Right renal pelvis (tissue), 4 donors: Measurements from ENCODE around the gene PSMB7. TPM values are rescaled to one million over a fixed set of nuclear protein-coding genes. Genes with fewer than 3 reads are reported as not detected.

ENCODE experiments used
- DNase-seq, 4 donors: peaks; one replicate each; pipeline ENCODE4 v3.0.0-alpha.2; 2013; ENCODE audit warnings: low read depth in 4 of 4, low spot score in 3 of 4, missing footprints in 1 of 4
- polyA plus RNA-seq, 4 donors: library from polyadenylated mRNA; unstranded; fragments of 120-200 nt; gene quantifications; one replicate each; pipeline ENCODE4 v1.2.1, GENCODE V29; 2013; ENCODE audit not compliant: insufficient read length in 4 of 4

PSMB7 gene
- polyA plus RNA-seq, 4 donors: 202 to 226 (median 220) TPM

DNA sequence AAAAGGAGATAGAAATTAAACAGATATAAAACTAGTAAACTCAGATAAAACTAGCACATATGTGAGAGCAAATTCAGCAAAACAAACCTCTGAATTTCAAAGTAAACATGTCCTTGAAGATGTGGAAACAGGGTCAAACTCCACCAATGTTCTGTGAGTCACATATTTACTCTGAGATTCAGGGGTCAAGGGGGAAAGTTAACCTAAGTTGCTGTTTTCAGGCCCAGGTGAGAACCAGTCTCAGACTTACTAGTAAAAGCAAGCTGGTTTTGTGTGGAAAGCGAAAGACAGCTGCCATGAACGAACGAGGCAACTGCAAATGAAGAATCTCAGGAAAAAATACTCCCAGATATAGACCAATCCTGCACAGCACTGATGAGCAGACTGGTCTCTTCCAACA, 29.0 kb downstream of the PSMB7 start:
- DNase-seq: no peak

- no peak for DNase-seq
Observed at GRCh38 chr9:124385623-124386022, 29.6 kb downstream of the PSMB7 start.

DNA sequence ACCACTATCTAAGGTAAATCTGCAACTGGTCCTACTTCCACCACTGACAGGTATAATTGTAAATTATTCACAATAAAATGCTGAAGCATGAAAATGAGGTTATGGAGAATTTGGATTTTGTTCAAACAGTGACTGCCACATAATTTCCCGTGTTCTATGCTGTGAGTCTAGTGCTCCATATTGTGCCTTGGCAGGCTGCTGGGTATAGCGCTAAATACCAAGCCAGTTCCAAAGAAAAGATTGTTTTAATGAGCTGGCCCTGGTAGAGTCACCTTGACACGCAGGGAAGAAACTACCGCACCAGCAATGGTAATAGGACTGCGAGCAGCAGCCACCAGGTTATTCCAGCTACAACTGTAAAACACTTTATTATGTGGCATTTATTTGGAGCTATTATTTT, 30.4 kb downstream of the PSMB7 start:
- DNase-seq: no peak

DNA sequence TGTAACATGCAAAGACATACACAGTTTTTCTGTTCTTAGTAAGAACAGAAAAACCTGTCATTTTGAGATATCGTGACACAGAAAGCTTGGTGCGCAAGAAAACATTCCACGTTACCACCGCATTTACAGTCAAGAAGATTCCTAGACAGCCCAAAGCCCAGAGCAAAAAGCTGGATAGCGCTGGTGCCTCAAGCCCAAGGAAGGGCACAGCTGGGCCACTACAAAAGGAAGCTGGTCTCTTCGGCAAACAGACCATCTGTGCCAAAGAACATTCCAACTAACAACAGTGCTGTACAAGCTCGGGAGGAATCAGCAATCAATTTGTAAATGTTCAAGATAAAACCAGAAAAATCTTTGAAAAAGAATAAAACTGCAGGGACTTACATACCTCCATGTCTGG, 31.0 kb downstream of the PSMB7 start:
- no peak for DNase-seq

DNA sequence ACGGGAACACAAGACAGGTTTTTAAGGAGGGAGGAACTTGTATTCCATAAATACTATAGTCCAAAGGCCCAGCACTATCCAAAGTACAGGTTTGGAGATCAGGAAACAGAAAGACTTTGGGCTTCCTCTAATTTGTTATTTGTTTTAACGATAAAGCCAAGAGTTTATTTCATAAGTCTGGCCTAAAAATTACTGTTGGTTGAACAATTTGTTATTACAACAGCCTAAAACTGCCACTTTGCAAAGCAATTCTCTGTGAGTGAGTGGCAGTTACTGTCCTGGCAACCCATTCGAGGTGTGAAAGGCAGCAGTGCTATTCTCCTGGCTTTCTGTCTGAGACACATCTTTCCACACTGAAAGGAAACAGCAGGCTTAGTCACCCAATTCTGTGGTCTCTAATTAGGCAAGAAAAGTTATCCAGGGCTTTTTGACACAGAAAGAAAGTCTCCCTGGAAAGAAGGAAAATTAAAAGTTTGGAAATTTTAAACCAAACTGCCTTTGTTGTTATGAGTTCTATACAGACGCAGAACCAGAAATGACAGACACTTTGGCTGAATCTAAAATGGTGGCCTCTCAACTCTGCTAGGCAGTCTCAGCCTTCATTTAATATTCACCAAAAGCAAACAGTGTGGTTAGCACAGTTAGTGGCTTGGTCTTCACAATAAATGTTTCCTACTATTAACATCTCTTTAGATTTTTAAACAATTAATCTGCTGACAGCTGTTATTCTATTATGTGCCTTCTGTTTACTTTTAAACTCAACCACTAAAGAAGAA, 33.9 kb downstream of the PSMB7 start:
- DNase-seq: no peak

DNA sequence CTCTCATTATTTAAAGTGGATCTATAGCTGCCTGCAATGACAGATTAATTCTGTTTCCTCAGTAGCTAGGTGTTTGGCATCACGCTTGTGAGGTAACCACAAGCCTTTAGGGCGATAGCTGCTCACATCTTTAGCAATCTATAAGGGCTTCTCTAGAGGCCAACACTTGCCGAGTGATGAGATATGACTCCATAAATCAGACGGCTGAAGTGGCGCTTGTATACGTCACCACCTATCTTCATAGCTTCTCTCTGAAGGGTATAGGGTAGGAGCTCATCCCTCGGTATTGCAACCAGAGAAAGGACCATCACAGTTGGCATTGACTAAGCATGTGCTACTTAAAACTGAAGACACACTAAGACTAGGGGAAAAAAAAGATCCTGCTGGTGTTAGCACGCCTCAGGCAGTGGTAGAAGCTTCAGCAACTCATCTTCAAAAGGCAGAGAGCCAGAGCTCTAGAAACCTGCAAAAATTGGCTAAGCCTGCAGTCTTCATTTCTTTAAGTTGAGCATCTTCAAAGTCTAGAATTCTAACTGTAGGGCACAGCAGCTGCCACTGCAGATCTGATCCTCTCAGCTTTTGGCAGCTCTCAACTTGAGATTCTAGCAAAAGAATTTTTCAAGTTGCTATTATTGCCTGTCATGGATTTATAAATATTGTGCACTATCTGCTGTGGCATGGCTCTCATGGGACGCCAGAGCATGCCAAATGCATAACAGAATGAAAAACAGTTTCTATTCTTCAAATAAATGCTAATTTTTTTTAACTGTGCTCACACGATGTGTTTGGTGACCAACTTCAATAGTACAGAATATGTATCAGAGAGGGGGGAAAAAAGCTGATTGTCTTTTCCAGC, 37.5 kb downstream of the PSMB7 start:
- no peak for DNase-seq

DNA sequence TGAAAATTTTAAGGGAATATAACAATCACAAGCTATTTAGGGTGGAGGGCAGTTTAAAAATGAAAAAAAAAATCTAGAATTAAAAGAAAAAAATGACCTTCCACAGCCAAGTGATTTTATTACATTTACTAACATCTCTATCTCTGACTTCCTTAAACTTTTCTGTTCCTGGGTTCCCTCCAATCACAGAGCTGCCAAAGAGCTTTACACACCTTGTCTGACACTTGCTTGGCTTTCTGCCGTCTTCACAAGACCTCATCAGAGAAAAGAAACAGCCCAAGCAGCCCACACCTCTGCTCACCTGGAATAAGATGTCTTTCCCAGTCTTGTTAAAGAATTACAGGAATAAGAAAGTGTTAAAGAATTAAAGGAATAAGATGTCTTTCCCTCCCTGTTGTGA, 38.9 kb downstream of the PSMB7 start:
- no peak for DNase-seq

DNA sequence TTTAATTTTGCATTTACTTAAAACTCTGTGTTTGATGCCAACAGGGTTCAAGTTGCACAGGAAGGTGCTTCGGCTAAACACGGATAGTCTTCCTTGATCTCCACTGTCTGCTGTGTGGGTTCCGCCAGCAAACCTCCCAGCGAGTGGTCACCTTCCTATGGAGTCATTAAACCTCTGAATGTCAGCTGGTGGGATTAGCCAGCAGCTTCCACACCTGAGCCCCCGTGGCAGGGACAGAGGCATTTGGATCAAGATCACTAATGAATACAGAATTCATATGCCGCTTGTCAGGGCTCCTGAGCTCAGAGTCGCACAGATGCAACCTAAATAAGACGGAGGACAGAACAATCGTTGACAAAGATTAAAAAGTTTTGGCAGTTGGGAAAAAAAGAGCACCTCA, 39.5 kb downstream of the PSMB7 start:
- DNase-seq: no peak

- DNase-seq: no peak
Observed at GRCh38 chr9:124373851-124374250, 41.4 kb downstream of the PSMB7 start.

DNA sequence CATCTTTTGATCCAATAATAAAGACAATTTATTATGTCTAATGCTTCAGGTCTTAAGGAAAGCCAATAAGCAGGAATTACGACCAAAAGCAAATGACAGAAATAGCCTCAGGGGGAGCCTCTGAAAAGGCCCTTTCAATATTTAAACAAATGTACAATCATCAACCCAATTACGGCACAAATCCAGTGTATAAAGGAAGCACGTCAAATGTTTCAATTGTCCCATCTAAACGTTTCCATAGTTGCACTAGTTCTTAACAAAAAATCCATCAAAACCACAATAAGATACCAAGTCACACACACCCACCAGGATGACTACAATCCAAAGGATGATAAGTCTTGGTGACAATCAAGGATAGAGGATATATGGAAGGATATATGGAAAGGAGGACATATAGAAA, 41.9 kb downstream of the PSMB7 start:
- DNase-seq: no peak

DNA sequence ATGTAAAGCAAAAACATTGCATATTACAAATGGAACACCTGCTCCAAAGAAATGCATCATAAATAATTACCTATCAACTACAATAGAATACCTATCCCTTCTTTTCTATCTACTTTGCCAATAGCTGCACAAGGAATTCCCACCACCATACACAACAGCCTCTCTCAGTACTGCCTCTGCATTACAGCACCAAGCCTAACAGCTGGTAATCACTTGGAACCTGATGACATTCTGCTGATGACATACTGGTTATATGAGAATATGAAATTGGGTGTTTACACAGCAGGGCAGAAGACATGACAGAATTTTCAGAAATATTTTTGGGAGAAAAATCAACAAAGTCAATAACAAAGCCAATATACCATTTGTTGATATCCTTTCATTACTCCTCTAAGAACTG, 43.2 kb downstream of the PSMB7 start:
- DNase-seq: no peak

DNA sequence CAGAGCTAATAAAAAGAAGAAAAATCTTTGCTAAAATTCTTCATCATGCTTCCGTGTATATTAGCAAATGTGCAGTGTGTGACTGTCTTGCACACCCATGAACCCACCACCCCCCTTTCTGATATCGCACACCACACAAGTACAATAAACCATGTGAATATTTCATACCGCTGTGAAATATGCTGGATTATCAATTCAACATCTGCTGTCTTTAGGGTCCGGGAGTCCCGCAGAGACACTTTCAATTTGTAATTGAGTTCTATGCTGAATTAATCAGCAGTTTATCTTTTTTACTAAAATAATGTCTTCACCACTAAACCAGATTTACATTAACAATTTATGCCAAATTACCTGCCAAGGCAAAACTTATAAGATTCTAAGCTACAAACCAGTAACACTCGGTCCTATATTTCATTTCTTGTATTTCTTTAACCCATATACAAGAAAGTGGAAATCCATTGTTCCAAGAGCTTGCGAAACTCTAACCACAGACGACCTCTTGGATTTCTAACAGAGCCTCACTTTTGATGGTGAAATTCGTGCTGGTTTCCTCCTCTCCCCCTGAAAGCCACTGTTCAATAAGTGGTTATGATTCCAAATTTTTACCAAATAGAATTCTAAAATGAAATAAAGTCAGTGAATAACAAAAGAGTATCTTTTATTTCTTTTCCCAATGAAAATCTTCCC, 44.2 kb downstream of the PSMB7 start:
- no peak for DNase-seq

DNA sequence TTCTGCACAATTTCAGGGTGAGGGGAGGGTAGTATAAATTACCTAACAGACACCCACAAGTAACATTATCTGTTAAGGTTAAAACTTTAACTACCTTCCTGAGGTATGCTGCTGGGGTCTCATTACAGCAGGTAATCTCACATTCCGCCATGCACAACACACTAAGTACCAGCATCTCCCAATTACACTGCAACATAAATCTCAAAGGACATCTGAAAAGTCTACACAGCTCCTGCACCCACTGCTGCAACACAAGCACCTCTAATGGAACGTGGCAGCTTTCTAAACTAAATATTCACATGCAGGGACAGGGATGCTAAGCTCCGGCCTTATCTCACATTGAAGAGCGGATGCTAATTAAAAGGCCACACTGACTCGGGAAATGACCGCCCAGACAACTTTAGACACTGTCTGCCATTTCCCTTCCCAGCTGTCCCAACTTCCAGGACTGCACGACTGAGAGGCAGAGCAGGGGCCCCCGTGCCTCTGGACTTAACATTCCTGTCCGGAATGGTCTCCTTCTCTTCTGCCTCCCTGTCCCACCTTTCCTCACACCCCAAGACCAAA, 45.9 kb downstream of the PSMB7 start:
- DNase-seq: no peak

- DNase-seq: no peak
Observed at GRCh38 chr9:124368692-124369091, 46.5 kb downstream of the PSMB7 start.

DNA sequence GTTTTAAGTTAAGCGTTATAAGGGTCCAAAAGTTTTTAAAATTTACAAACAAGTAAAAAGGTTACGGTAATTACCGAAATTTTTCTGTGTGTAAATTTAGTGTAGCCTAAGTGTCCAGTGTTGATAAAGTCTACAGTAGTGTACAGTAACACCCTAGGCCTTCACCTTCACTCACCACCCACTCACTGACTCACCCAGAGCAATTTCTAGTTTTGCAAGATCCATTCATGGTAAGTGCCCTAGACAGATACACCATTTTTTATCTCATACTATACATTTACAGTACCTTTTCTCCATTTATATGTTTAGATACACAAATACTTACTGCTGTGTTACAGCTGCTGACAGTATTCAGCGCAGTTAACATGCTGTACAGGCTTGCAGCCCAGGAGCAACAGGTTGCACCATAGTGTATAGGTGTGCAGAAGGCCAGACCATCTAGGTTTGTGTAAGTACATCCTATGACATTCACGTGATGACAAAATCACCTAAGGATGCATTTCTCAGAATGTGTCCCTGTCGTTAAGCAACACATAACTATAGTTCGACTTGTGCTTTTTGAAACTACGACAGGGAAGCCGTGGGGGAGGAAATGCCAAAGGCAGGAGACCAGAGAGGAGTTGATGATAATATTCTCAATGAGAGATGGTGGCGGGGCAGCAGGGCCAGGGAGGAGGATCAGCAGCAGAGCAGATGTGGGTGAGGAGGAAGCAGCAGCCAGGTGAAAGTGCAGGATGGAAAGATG, 48.6 kb downstream of the PSMB7 start:
- DNase-seq: no peak

GRCh38 chr9:124365036-124365435, 50.2 kb downstream of the PSMB7 start:
- DNase-seq: no peak

GRCh38 chr9:124364141-124364540, 51.1 kb downstream of the PSMB7 start:
- DNase-seq: no peak

DNA sequence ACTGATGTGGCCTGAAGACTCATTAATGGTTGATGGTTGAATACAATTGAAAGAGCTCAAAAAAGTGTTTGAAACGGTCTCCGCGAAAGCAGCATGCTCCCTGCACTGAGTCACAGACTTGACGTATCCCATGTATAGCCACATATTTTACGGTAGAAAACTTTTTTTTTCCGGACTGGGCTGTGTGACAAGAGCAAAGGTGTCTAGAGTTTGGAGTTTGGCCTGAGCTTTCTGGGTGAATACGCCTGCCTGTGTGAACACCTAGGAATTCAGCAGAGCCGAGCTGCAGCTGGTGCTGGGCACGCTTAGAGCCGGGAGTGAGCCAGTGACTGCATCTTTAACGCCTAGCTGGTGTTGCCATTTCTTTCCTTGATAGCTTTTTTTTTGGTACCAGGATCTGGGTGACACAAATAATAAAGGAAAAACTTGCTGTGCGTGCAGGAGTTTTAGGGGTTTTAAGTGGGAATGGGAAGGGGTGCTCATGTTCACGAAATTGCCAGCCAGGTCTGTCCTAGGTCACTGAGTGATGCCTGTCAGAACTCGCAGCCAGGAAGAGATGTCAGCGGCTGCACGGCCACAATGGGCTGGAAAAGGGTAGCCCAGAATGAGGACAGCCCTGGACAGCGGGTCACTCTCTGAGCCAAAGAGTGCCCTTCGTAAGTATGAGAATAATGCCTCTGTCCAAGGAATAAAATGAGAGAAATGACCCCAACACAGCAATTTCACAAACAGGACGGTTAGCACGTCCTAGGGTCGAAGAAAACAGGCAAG, 51.7 kb downstream of the PSMB7 start:
- DNase-seq: no peak

GRCh38 chr9:124361128-124361527, 54.1 kb downstream of the PSMB7 start:
- no peak for DNase-seq
